Activated CD8-positive, alpha-beta T cell treated with anti-CD3 and anti-CD28 coated beads for 36 hours (primary cell): Measurements from ENCODE around the gene PRKG1. TPM values are rescaled to one million over a fixed set of nuclear protein-coding genes. Genes with fewer than 3 reads are reported as not detected.
"Not testable (repeated sequence)": the region's sequence is repeated elsewhere in the genome, so short reads cannot be mapped to it uniquely, and the experiment has no call there.

Source experiments
- ATAC-seq: fragments of 200-7000 bp; cut with Tn5 transposase; one replicate; pipeline ENCODE4 v1.10.0; 2021; ENCODE audit warnings: mild to moderate bottlenecking, moderate library complexity
- CTCF ChIA-PET: fragments of 350-600 bp; sonication (Branson Sonifier 250); formaldehyde crosslinking; loops from one replicate; lab custom pipeline; 2021; ENCODE audit warnings: antibody characterized with exemption; lab: Charles Lee
- POLR2A ChIA-PET: fragments of 350-600 bp; sonication (Branson Sonifier 250); formaldehyde crosslinking; loops from one replicate; lab custom pipeline; 2021; ENCODE audit warnings: antibody characterized with exemption; lab: Charles Lee
- DNase-seq: peaks from one replicate; pipeline ENCODE4 v3.0.0-alpha.2; 2020
- H3K27ac Mint-ChIP-seq: one replicate; pipeline ENCODE4 v1.8.0; 2021; ENCODE audit warnings: mild to moderate bottlenecking, mixed read lengths
- H3K27me3 Mint-ChIP-seq: one replicate; pipeline ENCODE4 v1.8.0; 2021; ENCODE audit warnings: mixed read lengths
- H3K36me3 Mint-ChIP-seq: one replicate; pipeline ENCODE4 v1.8.0; 2021; ENCODE audit warnings: low read depth, mixed read lengths
- H3K4me1 Mint-ChIP-seq: one replicate; pipeline ENCODE4 v1.8.0; 2021; ENCODE audit warnings: low read depth, mixed read lengths
- H3K4me3 Mint-ChIP-seq: one replicate; pipeline ENCODE4 v1.8.0; 2021; ENCODE audit warnings: mild to moderate bottlenecking, moderate library complexity, mixed read lengths
- H3K9me3 Mint-ChIP-seq: one replicate; pipeline ENCODE4 v1.8.0; 2021; ENCODE audit warnings: mixed read lengths
- intact Hi-C: fragments of 100-400 bp; cut with micrococcal nuclease; formaldehyde crosslinking; loops from one replicate; pipeline ENCODE4 v1.10.0; 2022
- total RNA-seq, 2 experiments: library from RNA; stranded (reverse); gene quantifications; one replicate each; pipeline ENCODE4 v1.2.3, GENCODE V29; 2021
- TF ChIP-seq, protein P1 (sequence below): fragments of 200-600 bp; IDR thresholded peaks from one replicate; pipeline ENCODE4 v1.8.0; 2022; ENCODE audit warnings: antibody characterized with exemption, mild to moderate bottlenecking

PRKG1 gene
- total RNA-seq, 2 experiments from 2014 or later = not detected

- Mint-ChIP-seq H3K27ac (no peak overlapping the region), H3K4me3 (no peak overlapping the region), H3K27me3 (no peaks in the 10 kb centered on the region), H3K4me1 (no peaks in the 10 kb centered on the region), H3K9me3 (no peaks in the 10 kb centered on the region), H3K36me3 (no peaks in the 10 kb centered on the region)
- ATAC-seq (no peak), DNase-seq (no peak)
- intact Hi-C loops = no loop called here
- ChIA-PET POLR2A (no interaction called here), CTCF (no interaction called here)
- TF ChIP-seq, protein P1, sequence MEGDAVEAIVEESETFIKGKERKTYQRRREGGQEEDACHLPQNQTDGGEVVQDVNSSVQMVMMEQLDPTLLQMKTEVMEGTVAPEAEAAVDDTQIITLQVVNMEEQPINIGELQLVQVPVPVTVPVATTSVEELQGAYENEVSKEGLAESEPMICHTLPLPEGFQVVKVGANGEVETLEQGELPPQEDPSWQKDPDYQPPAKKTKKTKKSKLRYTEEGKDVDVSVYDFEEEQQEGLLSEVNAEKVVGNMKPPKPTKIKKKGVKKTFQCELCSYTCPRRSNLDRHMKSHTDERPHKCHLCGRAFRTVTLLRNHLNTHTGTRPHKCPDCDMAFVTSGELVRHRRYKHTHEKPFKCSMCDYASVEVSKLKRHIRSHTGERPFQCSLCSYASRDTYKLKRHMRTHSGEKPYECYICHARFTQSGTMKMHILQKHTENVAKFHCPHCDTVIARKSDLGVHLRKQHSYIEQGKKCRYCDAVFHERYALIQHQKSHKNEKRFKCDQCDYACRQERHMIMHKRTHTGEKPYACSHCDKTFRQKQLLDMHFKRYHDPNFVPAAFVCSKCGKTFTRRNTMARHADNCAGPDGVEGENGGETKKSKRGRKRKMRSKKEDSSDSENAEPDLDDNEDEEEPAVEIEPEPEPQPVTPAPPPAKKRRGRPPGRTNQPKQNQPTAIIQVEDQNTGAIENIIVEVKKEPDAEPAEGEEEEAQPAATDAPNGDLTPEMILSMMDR = no peak
These were observed 362.5 kb downstream of the PRKG1 start for GRCh38 chr10:51436805-51437204.

DNA sequence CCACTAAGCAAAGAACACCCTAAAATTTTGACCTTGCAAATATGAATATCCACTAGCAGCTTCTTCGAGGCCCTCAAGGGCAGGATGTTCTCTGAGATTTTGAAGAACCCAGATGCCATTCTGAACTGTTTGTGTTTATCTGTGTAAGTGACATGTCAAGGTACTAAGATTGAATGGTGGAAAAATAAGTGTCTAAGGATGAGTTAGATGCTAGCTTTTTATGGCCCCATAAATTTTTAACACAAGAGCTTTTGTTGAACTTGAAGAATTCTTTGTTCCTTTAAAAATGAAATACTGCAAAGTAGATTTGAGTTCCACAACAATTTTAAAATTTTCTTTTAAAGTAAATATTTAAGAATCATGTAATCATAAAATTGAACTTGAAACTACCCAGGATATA lies 365.4 kb downstream of the PRKG1 start:
- Mint-ChIP-seq H3K27me3 (peaks cover 2% of the 10 kb centered on the region), H3K9me3 (no peaks in the 10 kb centered on the region), H3K36me3 (no peaks in the 10 kb centered on the region), H3K4me1 (no peaks in the 10 kb centered on the region), H3K27ac (no peak overlapping the region), H3K4me3 (no peak overlapping the region)
- ChIA-PET CTCF (interaction anchor here (1.2 kb wide), 1 partner anchor 542 kb away, joined by 3 read pairs; no protein-coding TSS in a partner anchor), POLR2A (no interaction called here)
- DNase-seq = no peak
- no peak for ATAC-seq
- intact Hi-C loops = no loop called here
- TF ChIP-seq, protein P1 = no peak

GRCh38 chr10:51445588-51445987 lies 371.3 kb downstream of the PRKG1 start:
- Mint-ChIP-seq H3K4me1 (no peaks in the 10 kb centered on the region), H3K27ac (no peak overlapping the region), H3K9me3 (no peaks in the 10 kb centered on the region), H3K36me3 (no peaks in the 10 kb centered on the region), H3K4me3 (no peak overlapping the region), H3K27me3 (peaks cover 2% of the 10 kb centered on the region)
- intact Hi-C loops = no loop called here
- no peak for ATAC-seq
- ChIA-PET CTCF (no interaction called here), POLR2A (no interaction called here)
- no peak for DNase-seq
- TF ChIP-seq, protein P1 = no peak

- ATAC-seq = no peak
- ChIA-PET POLR2A (no interaction called here), CTCF (no interaction called here)
- Mint-ChIP-seq H3K4me1 (no peaks in the 10 kb centered on the region), H3K27me3 (peaks cover 2% of the 10 kb centered on the region), H3K4me3 (no peak overlapping the region), H3K27ac (no peak overlapping the region), H3K36me3 (no peaks in the 10 kb centered on the region), H3K9me3 (no peaks in the 10 kb centered on the region)
- intact Hi-C loops = no loop called here
- no peak for DNase-seq
- TF ChIP-seq, protein P1 = no peak
These were observed 372.8 kb downstream of the PRKG1 start for GRCh38 chr10:51447119-51447518.

DNA sequence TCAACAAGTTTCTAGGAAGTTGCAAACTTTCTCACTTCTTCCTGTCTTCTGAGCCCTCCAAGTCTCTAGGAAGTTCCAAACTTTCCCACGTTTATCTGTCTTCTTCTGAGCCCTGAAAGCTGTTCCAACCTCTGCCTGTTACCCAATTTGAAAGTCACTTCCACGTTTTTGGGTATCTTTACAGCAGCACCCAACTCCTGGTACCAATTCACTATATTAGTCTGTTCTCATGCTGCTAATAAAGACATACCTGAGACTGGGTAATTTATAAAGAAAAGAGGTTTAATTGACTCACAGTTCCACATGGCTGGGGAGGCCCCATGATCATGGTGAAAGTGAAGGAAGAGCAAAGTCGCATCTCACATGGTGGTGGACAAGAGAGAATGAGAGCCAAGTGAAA lies 381.5 kb downstream of the PRKG1 start:
- H3K27ac Mint-ChIP-seq, H3K27me3 Mint-ChIP-seq, H3K4me3 Mint-ChIP-seq, POLR2A ChIA-PET, ATAC-seq, H3K4me1 Mint-ChIP-seq, H3K36me3 Mint-ChIP-seq, CTCF ChIA-PET, intact Hi-C loops, H3K9me3 Mint-ChIP-seq, DNase-seq: not testable (repeated sequence)

- TF ChIP-seq, protein P1 = no peak
- ChIA-PET POLR2A (no interaction called here), CTCF (no interaction called here)
- peaks cover 3% of the 10 kb centered on the region for H3K9me3 Mint-ChIP-seq
- intact Hi-C loops = no loop called here
- DNase-seq (no peak), ATAC-seq (no peak)
- H3K27ac Mint-ChIP-seq = no peak overlapping the region
- no peaks in the 10 kb centered on the region for H3K36me3 Mint-ChIP-seq
- H3K4me1 Mint-ChIP-seq = no peaks in the 10 kb centered on the region
- no peaks in the 10 kb centered on the region for H3K27me3 Mint-ChIP-seq
- no peak overlapping the region for H3K4me3 Mint-ChIP-seq
These were observed 385.2 kb downstream of the PRKG1 start for GRCh38 chr10:51459476-51459875.
